HUES6 (cell line): ENCODE results near the gene SUMO2.
"Not testable (repeated sequence)": the region's sequence is repeated elsewhere in the genome, so short reads cannot be mapped to it uniquely, and the experiment has no call there.

Experiments
- H3K27ac ChIP-seq: 2 replicates; pipeline ENCODE4 v1.7.0; 2013; ENCODE audit warnings: low read depth, mild to moderate bottlenecking, low read length, inconsistent platforms
- H3K27me3 ChIP-seq: 2 replicates; pipeline ENCODE4 v1.6.1; 2013; ENCODE audit warnings: low read length; ENCODE audit not compliant: control insufficient read depth, insufficient read depth
- H3K36me3 ChIP-seq: 2 replicates; pipeline ENCODE4 v1.6.1; 2013; ENCODE audit warnings: low read length; ENCODE audit not compliant: control insufficient read depth, insufficient read depth
- H3K4me1 ChIP-seq: 2 replicates; pipeline ENCODE4 v1.6.1; 2013; ENCODE audit warnings: low read length; ENCODE audit not compliant: control insufficient read depth, insufficient read depth
- H3K4me3 ChIP-seq: 2 replicates; pipeline ENCODE4 v1.5.1; 2013; ENCODE audit warnings: low read depth, low read length
- H3K9ac ChIP-seq: one replicate; pipeline ENCODE4 v1.6.1; 2013; ENCODE audit warnings: mild to moderate bottlenecking, low read length
- H3K9me3 ChIP-seq: 2 replicates; pipeline ENCODE4 v1.6.1; 2013; ENCODE audit warnings: low read depth, low read length; ENCODE audit not compliant: control insufficient read depth, insufficient read depth

The SUMO2 gene

DNA sequence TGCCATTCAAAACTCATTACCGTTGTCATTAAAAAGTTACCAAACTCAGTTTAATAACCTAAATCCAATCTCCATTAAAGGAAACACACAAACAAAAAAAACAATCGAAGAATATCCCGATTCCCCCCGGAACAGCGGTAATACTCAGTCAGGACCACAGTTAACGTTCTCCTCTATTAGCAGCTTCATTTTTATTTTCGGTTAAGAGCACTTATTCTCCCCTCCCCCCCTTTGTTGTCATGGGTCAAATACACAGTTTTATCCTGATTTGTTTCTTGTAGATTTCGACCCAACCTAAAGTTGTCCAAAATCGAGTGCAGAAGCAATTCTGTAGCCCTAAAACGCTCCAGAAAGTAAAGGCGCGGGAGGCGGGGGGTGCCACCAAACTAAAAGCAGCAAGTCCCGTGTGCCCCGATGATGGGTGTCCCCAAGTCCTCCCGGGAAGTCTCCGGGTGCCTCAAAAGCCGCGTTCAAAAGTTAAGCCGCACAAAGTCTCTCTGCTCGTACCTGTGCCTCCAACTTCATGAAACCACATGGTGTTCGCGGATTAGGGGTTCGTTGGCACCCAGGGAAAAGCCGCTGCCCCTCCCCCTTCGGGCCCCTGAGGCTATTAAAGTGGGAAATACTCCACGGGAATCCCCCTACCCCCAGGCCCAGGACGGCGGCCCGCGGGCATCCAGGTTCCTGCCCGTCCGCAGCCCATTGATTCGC, 996 bp downstream of the SUMO2 start:
- Histone ChIP-seq H3K36me3 (peaks cover 42% of the 10 kb centered on the region), H3K4me3 (peak overlapping the region; percentile 97), H3K9ac (peak overlapping the region; percentile 100), H3K4me1 (peaks cover 8% of the 10 kb centered on the region; the same call in 1 of the 2 replicates), H3K9me3 (no peaks in the 10 kb centered on the region), H3K27ac (peak overlapping the region; percentile 96), H3K27me3 (no peaks in the 10 kb centered on the region)

DNA sequence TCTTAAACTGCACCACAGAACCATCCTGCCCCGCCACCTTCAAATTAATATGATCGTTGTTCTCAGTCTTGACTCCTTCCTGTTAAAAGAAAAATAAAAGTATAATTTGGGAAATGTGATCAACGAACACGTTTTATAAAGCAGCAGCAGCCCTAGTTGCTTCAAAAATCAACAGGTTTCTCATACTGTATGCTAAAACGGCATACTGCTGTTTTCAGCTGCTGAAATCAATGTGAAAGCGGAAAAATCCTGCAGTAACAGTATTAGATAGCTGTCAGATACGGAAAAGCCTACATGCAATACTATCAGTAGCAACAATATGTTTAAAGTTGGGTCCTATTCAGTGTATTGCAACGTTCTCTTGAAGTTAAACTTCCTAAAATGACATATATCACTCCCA, 1.6 kb downstream of the SUMO2 start:
- Histone ChIP-seq H3K27me3 (no peaks in the 10 kb centered on the region), H3K9me3 (no peaks in the 10 kb centered on the region), H3K9ac (peak overlapping the region; percentile 100), H3K36me3 (peaks cover 48% of the 10 kb centered on the region), H3K27ac (no peak overlapping the region), H3K4me3 (peak overlapping the region; percentile 97), H3K4me1 (peaks cover 8% of the 10 kb centered on the region; the same call in 1 of the 2 replicates)

DNA sequence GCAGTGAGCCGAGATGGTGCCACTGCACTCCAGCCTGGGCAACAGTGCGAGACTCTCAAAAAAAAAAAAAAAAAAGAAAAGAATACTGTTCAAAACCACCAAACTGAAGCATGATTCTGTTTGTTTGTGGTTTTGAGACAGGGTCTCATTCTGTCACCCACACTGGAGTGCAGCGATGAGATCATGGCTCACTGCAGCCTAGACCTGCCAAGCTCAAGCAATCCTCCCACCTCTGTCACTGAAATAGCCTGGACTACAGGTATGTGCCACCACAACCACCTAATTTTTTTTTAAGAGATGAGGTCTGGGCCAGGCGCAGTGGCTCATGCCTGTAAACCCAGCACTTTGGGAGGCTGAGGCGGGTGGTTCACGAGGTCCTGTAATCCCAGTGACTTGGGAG, 4.3 kb downstream of the SUMO2 start:
- H3K27me3 ChIP-seq, result no peaks in the 10 kb centered on the region
- H3K9me3 ChIP-seq, result no peaks in the 10 kb centered on the region
- H3K9ac ChIP-seq, result no peak overlapping the region
- peaks cover 75% of the 10 kb centered on the region for H3K36me3 ChIP-seq
- H3K4me1 ChIP-seq, result peaks cover 4% of the 10 kb centered on the region; the same call in 1 of the 2 replicates
- H3K4me3 ChIP-seq, result no peak overlapping the region
- H3K27ac ChIP-seq, result no peak overlapping the region

DNA sequence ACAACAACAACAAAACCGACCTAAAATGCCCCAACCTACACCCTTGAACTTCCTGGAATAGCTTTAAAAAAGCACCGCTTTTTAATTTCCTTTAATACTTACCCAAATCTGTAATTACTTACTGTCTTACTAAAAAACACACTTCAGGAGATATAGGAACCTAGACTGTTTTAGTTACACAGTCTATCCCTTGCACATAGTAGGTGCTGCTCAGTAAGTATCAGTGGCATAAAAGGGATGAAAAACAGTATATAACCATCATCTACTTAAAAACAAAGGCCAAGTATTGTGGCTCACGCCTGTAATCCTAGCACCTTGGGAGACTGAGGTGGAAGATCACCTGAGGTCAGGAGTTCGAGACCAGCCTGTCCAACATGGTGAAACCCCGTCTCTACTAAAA, 6.1 kb downstream of the SUMO2 start:
- Histone ChIP-seq H3K27me3 (no peaks in the 10 kb centered on the region), H3K9me3 (no peaks in the 10 kb centered on the region), H3K4me3 (no peak overlapping the region), H3K27ac (no peak overlapping the region), H3K36me3 (peaks cover 88% of the 10 kb centered on the region), H3K4me1 (no peaks in the 10 kb centered on the region; the same call in 1 of the 2 replicates), H3K9ac (no peak overlapping the region)

DNA sequence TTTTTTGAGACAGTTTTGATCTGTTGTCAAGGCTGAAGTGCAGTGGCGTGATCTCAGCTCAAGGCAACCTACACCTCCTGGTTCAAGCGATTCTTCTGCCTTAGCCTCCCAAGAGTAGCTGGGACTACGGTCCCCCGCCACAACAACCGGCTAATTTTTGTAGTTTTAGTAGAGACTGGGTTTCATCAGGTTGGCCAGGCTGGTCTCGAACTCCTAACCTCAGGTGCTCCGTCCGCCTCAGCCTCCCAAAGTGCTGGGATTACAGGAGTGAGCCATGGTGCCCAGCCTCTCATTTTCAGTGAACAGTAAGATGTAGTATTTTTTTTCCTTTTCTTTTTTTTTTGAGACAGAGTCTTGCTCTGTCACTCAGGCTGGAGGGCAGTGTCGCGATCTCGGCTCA, 7.8 kb downstream of the SUMO2 start:
- no peak overlapping the region for H3K9ac ChIP-seq
- H3K4me3 ChIP-seq, result no peak overlapping the region
- H3K27me3 ChIP-seq, result no peaks in the 10 kb centered on the region
- no peaks in the 10 kb centered on the region for H3K4me1 ChIP-seq
- peaks cover 92% of the 10 kb centered on the region for H3K36me3 ChIP-seq
- H3K9me3 ChIP-seq, result no peaks in the 10 kb centered on the region
- H3K27ac ChIP-seq, result no peak overlapping the region

DNA sequence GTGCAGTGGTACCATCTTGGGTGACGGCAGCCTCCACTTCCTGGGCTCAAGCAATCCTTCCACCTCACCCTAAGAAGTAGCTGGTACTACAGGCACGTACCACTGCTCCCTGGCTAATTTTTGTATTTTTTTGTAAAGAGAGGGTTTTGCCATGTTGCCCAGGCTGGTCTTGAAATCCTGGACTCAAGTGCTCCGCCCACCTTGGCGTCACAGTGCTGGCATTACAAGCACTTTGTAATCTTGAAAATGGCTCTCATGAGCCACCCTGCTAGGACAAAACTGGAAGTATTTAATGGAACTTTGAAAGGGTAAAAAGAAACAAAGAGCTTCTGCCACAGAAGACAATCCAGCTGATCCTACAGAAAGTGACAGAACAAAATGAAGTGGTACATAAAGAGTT, 9.2 kb downstream of the SUMO2 start:
- Histone ChIP-seq H3K4me1 (no peaks in the 10 kb centered on the region), H3K36me3 (peaks cover 88% of the 10 kb centered on the region), H3K9ac (no peak overlapping the region), H3K27me3 (no peaks in the 10 kb centered on the region), H3K4me3 (no peak overlapping the region), H3K9me3 (no peaks in the 10 kb centered on the region), H3K27ac (no peak overlapping the region)

DNA sequence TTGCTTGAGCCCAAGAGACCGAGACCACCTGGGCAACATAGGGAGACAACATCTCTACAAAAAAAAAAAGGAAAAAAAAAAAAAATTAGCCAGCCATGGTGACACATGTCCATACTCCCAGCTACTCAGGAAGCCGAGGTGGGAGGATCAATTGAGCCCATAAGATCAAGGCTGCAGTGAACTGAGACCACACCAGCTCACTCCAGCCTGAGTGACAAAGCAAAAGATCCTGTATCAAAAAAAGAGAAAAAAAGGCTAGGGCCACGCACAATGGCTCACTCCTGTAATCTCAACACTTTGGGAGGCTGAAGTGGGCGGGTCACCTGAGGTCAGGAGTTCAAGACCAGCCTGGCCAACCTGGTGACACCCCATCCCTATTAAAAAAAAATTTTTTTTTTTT, 13.8 kb downstream of the SUMO2 start:
- no peaks in the 10 kb centered on the region for H3K27me3 ChIP-seq
- H3K4me3 ChIP-seq, result no peak overlapping the region
- H3K4me1 ChIP-seq, result no peaks in the 10 kb centered on the region
- no peak overlapping the region for H3K27ac ChIP-seq
- peaks cover 75% of the 10 kb centered on the region for H3K36me3 ChIP-seq
- no peak overlapping the region for H3K9ac ChIP-seq
- H3K9me3 ChIP-seq, result no peaks in the 10 kb centered on the region

DNA sequence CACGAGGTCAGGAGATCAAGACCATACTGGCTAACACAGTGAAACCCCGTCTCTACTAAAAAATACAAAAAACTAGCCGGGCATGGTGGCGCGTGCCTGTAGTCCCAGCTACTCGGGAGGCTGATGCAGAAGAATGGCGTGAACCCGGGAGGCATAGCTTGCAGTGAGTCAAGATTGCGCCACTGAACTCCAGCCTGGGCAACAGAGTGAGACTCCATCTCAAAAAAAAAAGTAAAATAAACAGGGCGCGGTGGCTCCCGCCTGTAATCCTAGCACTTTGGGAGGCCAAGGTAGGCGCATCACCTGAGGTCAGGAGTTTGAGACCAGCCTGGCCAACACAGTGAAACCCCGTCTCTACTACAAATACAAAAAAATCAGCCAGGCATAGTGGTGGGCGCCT, 18.2 kb downstream of the SUMO2 start:
- not testable (repeated sequence) for H3K4me3 ChIP-seq, H3K9me3 ChIP-seq, H3K4me1 ChIP-seq, H3K27me3 ChIP-seq, H3K27ac ChIP-seq, H3K9ac ChIP-seq
- H3K36me3 ChIP-seq, result peaks cover 49% of the 10 kb centered on the region

DNA sequence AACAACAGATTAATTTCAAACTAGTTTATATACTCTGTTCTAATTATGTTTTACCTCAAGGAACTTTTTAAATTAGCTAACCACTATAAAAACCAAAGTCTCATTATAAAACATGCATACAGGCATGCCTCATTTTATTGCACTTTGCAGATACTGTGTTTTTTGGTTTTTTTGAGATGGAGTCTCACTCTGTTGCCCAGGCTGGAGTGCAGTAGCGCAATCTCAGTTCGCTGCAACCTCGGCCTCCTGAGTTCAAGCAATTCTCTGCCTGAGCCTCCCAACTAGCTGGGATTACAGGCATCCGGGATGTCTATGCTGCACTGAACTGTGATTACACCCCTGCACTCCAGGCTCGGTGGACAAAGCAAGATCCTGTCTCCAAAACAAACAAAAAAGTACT, 19.7 kb downstream of the SUMO2 start:
- no peaks in the 10 kb centered on the region for H3K9me3 ChIP-seq
- no peak overlapping the region for H3K4me3 ChIP-seq
- H3K9ac ChIP-seq, result no peak overlapping the region
- no peaks in the 10 kb centered on the region for H3K27me3 ChIP-seq
- no peak overlapping the region for H3K27ac ChIP-seq
- peaks cover 36% of the 10 kb centered on the region for H3K36me3 ChIP-seq
- no peaks in the 10 kb centered on the region for H3K4me1 ChIP-seq

DNA sequence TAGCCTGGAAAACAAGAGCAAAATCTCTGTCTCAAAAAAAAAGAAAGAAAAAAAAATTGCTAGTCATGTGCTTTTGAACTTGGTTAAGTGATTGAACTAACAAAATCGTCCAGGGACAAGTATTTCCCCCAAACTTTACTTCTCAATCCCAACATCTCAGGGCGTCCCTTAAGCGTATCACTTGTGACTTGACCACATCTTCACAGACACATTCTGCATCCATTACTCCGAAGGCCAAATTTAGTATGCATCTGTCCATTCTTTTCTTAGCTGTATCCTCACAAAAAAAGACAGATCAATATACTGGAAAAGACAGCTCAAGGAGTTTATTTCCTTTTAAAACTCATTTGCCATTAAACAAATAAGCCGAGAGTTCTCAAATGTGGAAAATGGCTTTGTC, 22.5 kb downstream of the SUMO2 start:
- no peak overlapping the region for H3K4me3 ChIP-seq
- H3K36me3 ChIP-seq, result peaks cover 14% of the 10 kb centered on the region; the same call in 1 of the 2 replicates
- no peak overlapping the region for H3K9ac ChIP-seq
- no peaks in the 10 kb centered on the region for H3K27me3 ChIP-seq
- H3K9me3 ChIP-seq, result no peaks in the 10 kb centered on the region
- H3K4me1 ChIP-seq, result peaks cover 5% of the 10 kb centered on the region
- H3K27ac ChIP-seq, result no peak overlapping the region

DNA sequence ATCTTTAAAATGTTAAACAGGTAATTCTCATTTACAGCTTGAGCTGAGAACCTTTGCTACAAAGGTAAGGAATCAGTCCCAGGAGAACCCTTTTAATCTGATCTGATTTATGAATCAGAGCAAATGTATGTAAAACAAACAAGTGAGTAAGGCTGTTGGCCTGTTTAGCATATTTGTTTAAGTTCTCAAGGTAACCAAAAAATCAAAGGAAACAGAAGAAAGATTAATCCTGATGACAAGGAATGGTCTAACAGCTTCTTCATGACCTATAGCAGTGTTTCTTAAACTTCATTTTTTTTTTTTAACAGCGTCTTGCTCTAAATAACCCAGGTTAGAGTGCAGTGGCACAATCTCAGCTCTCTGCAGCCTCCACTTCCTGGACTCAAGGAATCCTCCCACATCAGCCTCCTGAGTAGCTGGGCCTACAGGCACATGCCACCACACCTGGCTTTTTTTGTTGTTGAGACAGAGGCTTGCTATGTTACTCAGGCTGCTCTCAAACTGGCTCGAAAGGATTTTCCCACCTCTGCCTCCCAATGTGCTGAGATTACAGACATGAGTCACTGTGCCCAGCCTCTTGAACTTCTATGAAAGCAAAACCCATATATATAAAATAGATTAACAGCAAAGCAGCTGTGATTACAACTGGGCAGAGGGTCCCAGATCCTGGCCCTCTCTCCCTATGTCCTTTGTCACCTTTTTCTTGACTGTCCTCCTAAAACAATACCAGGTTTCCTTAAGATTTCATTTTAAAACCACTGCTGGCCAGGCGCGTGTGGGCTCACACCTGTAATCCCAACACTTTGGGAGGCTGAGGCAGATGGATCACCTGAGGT, 23.3 kb downstream of the SUMO2 start:
- Histone ChIP-seq H3K36me3 (peaks cover 11% of the 10 kb centered on the region; the same call in 1 of the 2 replicates), H3K4me1 (peaks cover 11% of the 10 kb centered on the region), H3K27ac (0 out of 2 replicates have a peak overlapping the region, but pooled peaks have one; percentile 26), H3K4me3 (no peak overlapping the region), H3K9ac (no peak overlapping the region), H3K27me3 (no peaks in the 10 kb centered on the region), H3K9me3 (no peaks in the 10 kb centered on the region)
